ENCODE measurements around the gene TECPR1.

DNA sequence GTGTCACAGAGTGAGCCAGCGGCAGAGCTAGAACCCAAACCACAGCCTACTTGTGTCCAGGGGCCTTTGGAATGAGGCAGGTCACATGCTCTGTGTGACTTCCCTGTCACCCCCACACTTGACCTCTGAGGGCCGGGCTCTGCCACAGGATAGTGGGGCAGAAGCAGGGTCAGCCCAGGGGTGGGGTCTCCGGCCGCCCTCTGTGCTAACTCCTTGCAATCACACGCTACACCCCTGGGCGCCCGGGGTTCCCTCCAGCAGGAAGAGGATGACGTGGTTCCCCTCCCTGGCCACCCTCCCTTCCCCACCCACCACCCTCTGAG lies 19.8 kb downstream of the TECPR1 start:
- TF ChIP-seq EZH2 (IDR thresholded peaks at IDR 0.05; ENCODE audit: insufficient read depth, poor library complexity, severe bottlenecking), result no peak
- no peak for TF ChIP-seq EZH2phosphoT487 (IDR thresholded peaks at IDR 0.05; ENCODE audit: insufficient read depth, low read depth)

Data from GM23248 (cell line).